Naive thymus-derived CD4-positive, alpha-beta T cell (primary cell): Measurements from ENCODE around the gene TLE5. TPM values are rescaled to one million over a fixed set of nuclear protein-coding genes. Genes with fewer than 3 reads are reported as not detected.
A peak's percentile ranks its signal among the peaks of the same experiment; 100 is the strongest.

Experiments used
- ATAC-seq: fragments of 150-1000 bp; cut with Tn5 transposase; 2 replicates; pipeline ENCODE4 v1.10.0; 2021; ENCODE audit warnings: mild to moderate bottlenecking, moderate library complexity
- CTCF ChIA-PET: fragments of 350-600 bp; sonication (Branson Sonifier 250); formaldehyde crosslinking; loops from one replicate; lab custom pipeline; 2021; ENCODE audit warnings: antibody characterized with exemption; lab: Charles Lee
- POLR2A ChIA-PET: fragments of 350-600 bp; sonication (Branson Sonifier 250); formaldehyde crosslinking; loops from one replicate; lab custom pipeline; 2021; ENCODE audit warnings: antibody characterized with exemption, inconsistent platforms; lab: Charles Lee
- DNase-seq, 9 donors: peaks; one replicate each; pipeline versions ENCODE4 v3.0.0 to v3.0.0-alpha.2; 2020 to 2022; ENCODE audit warnings: mixed read lengths in 1 of 9
- H3K27ac ChIP-seq: one replicate; pipeline ENCODE4 v1.7.0; 2013; ENCODE audit warnings: mild to moderate bottlenecking, low read depth, low read length, moderate library complexity
- H3K27me3 ChIP-seq, 2 donors: one replicate each; pipeline ENCODE4 v1.7.0; 2013; ENCODE audit warnings: low read length in 2 of 2, mild to moderate bottlenecking in 2 of 2, moderate library complexity in 2 of 2; ENCODE audit not compliant: control insufficient read depth in 2 of 2, insufficient read depth in 2 of 2
- H3K36me3 ChIP-seq, 3 experiments: 1 replicate in 2 of 3; 2 replicates in 1 of 3; pipeline ENCODE4 v1.7.0; 2013; ENCODE audit warnings: low read length in 3 of 3, mild to moderate bottlenecking in 3 of 3, moderate library complexity in 1 of 3; ENCODE audit not compliant: insufficient read depth in 3 of 3, control insufficient read depth in 2 of 3
- H3K4me1 ChIP-seq, 2 donors: one replicate each; pipeline ENCODE4 v1.7.0; 2013; ENCODE audit warnings: low read length in 2 of 2, mild to moderate bottlenecking in 2 of 2, moderate library complexity in 1 of 2; ENCODE audit not compliant: control insufficient read depth in 2 of 2, insufficient read depth in 2 of 2
- H3K4me3 ChIP-seq: 2 replicates; pipeline ENCODE4 v1.7.0; 2013; ENCODE audit warnings: mild to moderate bottlenecking, low read length
- H3K9me3 ChIP-seq, 3 experiments: 1 replicate in 2 of 3; 2 replicates in 1 of 3; pipeline ENCODE4 v1.7.0; 2013; ENCODE audit warnings: low read length in 3 of 3; ENCODE audit not compliant: control insufficient read depth in 2 of 3
- H3K27ac Mint-ChIP-seq, 9 donors: one replicate each; pipeline ENCODE4 v1.8.0; 2020 to 2022; ENCODE audit warnings: mixed read lengths in 9 of 9, mild to moderate bottlenecking in 8 of 9, moderate library complexity in 5 of 9, inconsistent platforms in 2 of 9
- H3K27me3 Mint-ChIP-seq, 5 donors: one replicate each; pipeline ENCODE4 v1.8.0; 2021 to 2022; ENCODE audit warnings: mixed read lengths in 5 of 5, mild to moderate bottlenecking in 1 of 5
- H3K36me3 Mint-ChIP-seq, 5 donors: one replicate each; pipeline ENCODE4 v1.8.0; 2020 to 2022; ENCODE audit warnings: mixed read lengths in 5 of 5, mild to moderate bottlenecking in 3 of 5, inconsistent platforms in 1 of 5
- H3K4me1 Mint-ChIP-seq, 7 donors: one replicate each; pipeline ENCODE4 v1.8.0; 2020 to 2022; ENCODE audit warnings: mixed read lengths in 7 of 7, mild to moderate bottlenecking in 3 of 7, inconsistent platforms in 1 of 7
- H3K4me3 Mint-ChIP-seq, 10 donors: one replicate each; pipeline ENCODE4 v1.8.0; 2020 to 2022; ENCODE audit warnings: mild to moderate bottlenecking in 10 of 10, mixed read lengths in 10 of 10, moderate library complexity in 6 of 10, inconsistent platforms in 2 of 10
- H3K9me3 Mint-ChIP-seq, 11 donors: one replicate each; pipeline ENCODE4 v1.8.0; 2020 to 2022; ENCODE audit warnings: mixed read lengths in 11 of 11, mild to moderate bottlenecking in 4 of 11, inconsistent platforms in 1 of 11, moderate library complexity in 1 of 11
- intact Hi-C, 2 donors: fragments of 100-400 bp; cut with micrococcal nuclease; formaldehyde crosslinking; loops; one replicate each; pipeline ENCODE4 v1.15.1; 2023
- polyA plus RNA-seq, 2 donors: library from polyadenylated mRNA; unstranded; fragments of 300-500 nt; fragmentation: Illumina TruSeq; gene quantifications; one replicate each; pipeline ENCODE4 v1.2.3, GENCODE V29; 2021
- total RNA-seq, 6 experiments: library from RNA in 5 of 6; stranded (reverse) in 5 of 6; gene quantifications; 1 replicate in 5 of 6; 2 replicates in 1 of 6; pipeline ENCODE4 v1.2.3 and lab custom pipeline; 2021 to 2026

The TLE5 gene
- total and polyA plus RNA-seq, 7 experiments from 2014 or later = 643 to 1,102 (median 755) TPM

DNA sequence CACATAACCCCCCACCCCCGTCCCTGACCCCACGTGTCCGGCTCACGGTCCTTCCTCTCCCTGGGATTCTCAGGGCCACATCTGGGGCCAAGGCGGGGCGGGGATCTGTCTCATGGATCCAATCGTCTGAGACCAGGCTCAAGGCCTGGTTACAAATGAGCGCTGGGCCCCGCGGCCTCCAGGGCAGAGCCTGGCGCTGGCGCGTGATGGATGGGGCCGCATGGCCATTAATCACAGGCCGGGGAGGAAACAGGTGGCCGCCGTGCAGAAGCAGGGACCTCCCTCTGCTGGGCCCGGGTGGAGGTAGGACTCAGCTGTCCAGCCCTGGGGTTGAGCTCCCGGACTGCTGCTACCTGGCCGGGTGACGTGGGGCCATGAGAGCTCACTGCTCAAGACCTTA is 5.8 kb upstream of the TLE5 start:
- no peak overlapping the region for H3K4me3 Mint-ChIP-seq
- Histone ChIP-seq H3K4me1 (peaks cover 3 to 12% of the 10 kb centered on the region in 2 donors), H3K27me3 (no peaks in the 10 kb centered on the region), H3K27ac (no peak overlapping the region), H3K4me3 (no peak overlapping the region), H3K9me3 (no peaks in the 10 kb centered on the region), H3K36me3 (no peaks in the 10 kb centered on the region)
- no peak overlapping the region for H3K27ac Mint-ChIP-seq
- ChIA-PET CTCF (interaction anchor here (1.0 kb wide), 1 partner anchor 36 kb away, joined by 4 read pairs; no protein-coding TSS in a partner anchor), POLR2A (interaction anchor here (0.7 to 1.6 kb wide), 4 partner anchors 8 to 36 kb away, joined by 3 to 4 read pairs (median 4); no protein-coding TSS in a partner anchor)
- no peak for DNase-seq
- ATAC-seq = no peak
- H3K27me3 Mint-ChIP-seq = peaks cover 0 to 4% (median 0%) of the 10 kb centered on the region in 5 donors
- peaks cover 0 to 16% (median 9%) of the 10 kb centered on the region in 7 donors for H3K4me1 Mint-ChIP-seq
- H3K9me3 Mint-ChIP-seq = no peaks in the 10 kb centered on the region
- peaks cover 0 to under 1% (median 0%) of the 10 kb centered on the region in 5 donors for H3K36me3 Mint-ChIP-seq
- intact Hi-C loops = no loop called here

DNA sequence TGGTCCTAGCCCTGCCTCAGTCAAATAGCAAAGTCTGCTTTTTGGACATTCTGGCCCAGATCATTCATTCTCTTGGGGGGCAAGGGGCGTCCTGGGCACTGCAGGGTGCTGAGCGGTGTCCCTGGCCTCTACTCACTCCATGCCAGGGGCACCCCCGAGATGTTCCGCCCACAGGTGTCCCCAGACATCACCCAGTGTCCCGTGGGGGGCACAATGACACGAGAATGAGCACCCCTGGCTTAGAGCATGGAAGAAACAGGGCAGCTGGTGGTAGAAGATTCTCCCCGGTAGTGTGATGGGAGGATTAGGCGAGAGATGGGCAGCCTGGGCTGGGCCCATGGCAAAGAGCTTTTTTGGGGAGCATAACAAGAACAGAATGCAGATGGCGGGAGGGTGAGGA is 5.3 kb upstream of the TLE5 start:
- DNase-seq = no peak
- H3K9me3 ChIP-seq = no peaks in the 10 kb centered on the region
- intact Hi-C loops = no loop called here
- POLR2A ChIA-PET = interaction anchor here (1.6 kb wide), 1 partner anchor 32 kb away, joined by 4 read pairs; no protein-coding TSS in a partner anchor
- no peaks in the 10 kb centered on the region for H3K36me3 ChIP-seq
- peaks cover 0 to 3% (median 0%) of the 10 kb centered on the region in 5 donors for H3K36me3 Mint-ChIP-seq
- peaks cover 6 to 16% of the 10 kb centered on the region in 2 donors for H3K4me1 ChIP-seq
- peaks cover 0 to 4% (median 0%) of the 10 kb centered on the region in 5 donors for H3K27me3 Mint-ChIP-seq
- no peak for ATAC-seq
- no peaks in the 10 kb centered on the region for H3K27me3 ChIP-seq
- peak overlapping the region in 2 of 9 donors; percentile 28 to 59 for H3K27ac Mint-ChIP-seq
- no peak overlapping the region for H3K27ac ChIP-seq
- CTCF ChIA-PET = no interaction called here
- peaks cover 0 to 20% (median 13%) of the 10 kb centered on the region in 7 donors for H3K4me1 Mint-ChIP-seq
- H3K9me3 Mint-ChIP-seq = no peaks in the 10 kb centered on the region
- no peak overlapping the region for H3K4me3 ChIP-seq
- H3K4me3 Mint-ChIP-seq = no peak overlapping the region

DNA sequence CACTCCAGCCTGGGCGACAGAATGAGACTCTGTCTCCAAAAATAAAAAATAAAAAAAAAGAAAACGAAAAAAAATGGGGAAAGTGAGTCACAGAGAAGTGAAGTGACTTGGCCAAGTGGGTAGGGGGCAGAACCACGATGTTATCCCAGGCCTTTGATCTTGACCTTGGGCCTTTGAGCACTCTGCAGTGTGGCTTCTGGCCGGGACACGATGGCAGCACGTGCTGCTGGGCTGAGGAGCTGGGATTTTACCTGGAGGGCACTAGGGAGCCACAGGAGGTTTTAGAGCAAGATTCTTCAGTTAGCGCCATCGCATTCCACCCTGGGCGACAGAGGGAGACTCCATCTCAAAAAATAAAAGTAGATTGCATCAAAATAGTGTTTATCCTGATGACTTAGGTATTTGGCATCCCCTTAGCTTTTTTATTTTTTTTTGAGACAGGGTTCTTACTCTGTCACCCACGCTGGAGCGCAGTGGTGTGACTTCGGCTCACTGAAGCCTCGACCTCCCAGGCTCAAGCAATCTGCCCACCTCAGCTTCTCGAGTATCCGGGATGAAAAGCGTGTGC is 4.3 kb upstream of the TLE5 start:
- Histone ChIP-seq H3K27me3 (no peaks in the 10 kb centered on the region), H3K36me3 (peaks cover 0 to under 1% (median 0%) of the 10 kb centered on the region in 3 experiments), H3K4me3 (no peak overlapping the region), H3K27ac (no peak overlapping the region), H3K4me1 (peaks cover 6 to 16% of the 10 kb centered on the region in 2 donors), H3K9me3 (no peaks in the 10 kb centered on the region)
- intact Hi-C loops = no loop called here
- peaks cover 0 to 4% (median 0%) of the 10 kb centered on the region in 5 donors for H3K27me3 Mint-ChIP-seq
- CTCF ChIA-PET = interaction anchor here (1.0 kb wide), 1 partner anchor 14 kb away, joined by 4 read pairs; no protein-coding TSS in a partner anchor
- H3K4me3 Mint-ChIP-seq = no peak overlapping the region
- H3K4me1 Mint-ChIP-seq = peaks cover 0 to 20% (median 13%) of the 10 kb centered on the region in 7 donors
- DNase-seq (no peak), ATAC-seq (no peak)
- POLR2A ChIA-PET = interaction anchor here (0.7 to 0.9 kb wide), 3 partner anchors 8 to 98 kb away, joined by 3 read pairs; no protein-coding TSS in a partner anchor
- H3K36me3 Mint-ChIP-seq = peaks cover 0 to 3% (median 0%) of the 10 kb centered on the region in 5 donors
- no peaks in the 10 kb centered on the region for H3K9me3 Mint-ChIP-seq
- peak overlapping the region in 5 of 9 donors; percentile 25 to 91 (median 63) for H3K27ac Mint-ChIP-seq

DNA sequence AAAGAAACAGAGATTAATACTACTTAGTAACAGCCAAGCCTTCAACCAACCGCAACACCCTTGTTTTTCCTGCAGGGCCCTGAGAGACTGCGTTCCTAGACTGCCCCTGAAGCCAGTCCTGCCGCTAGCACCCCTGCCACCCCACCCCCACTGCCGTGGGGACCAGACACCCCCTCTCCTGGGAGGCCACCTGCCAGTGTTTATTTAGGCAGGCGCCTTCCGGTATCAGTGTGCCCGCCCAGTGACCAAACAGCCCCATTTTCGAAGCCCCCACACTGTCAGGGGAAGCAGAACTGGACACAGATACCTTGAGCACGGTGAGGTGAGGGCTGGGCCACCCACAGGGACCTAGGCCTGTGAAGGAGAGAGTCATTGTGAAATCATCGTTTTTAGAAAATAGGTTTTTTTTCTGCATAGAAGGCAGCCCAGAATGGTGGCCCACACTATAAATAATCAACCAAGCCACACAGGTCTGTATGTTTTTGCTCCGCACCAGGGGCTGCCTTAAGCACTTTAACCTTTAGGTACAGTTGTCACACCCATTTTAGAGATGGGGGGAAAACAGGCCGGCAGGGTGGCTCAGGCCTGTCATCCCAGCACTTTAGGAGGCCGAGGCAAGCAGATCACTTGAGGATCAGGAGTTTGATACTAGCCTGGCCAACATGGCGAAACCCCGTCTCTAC is 3.5 kb upstream of the TLE5 start:
- Mint-ChIP-seq H3K36me3 (peaks cover 0 to 5% (median 2%) of the 10 kb centered on the region in 5 donors), H3K9me3 (no peaks in the 10 kb centered on the region), H3K4me1 (peaks cover 0 to 20% (median 14%) of the 10 kb centered on the region in 7 donors), H3K4me3 (no peak overlapping the region), H3K27me3 (peaks cover 0 to 4% (median 0%) of the 10 kb centered on the region in 5 donors), H3K27ac (peak overlapping the region in 6 of 9 donors; percentile 14 to 91 (median 62))
- Histone ChIP-seq H3K27me3 (no peaks in the 10 kb centered on the region), H3K4me3 (no peak overlapping the region), H3K9me3 (no peaks in the 10 kb centered on the region), H3K27ac (peak overlapping the region; percentile 48), H3K36me3 (peaks cover 0 to 7% (median 0%) of the 10 kb centered on the region in 3 experiments), H3K4me1 (peaks cover 6 to 16% of the 10 kb centered on the region in 2 donors)
- intact Hi-C loops = no loop called here
- ChIA-PET CTCF (interaction anchor here (1.0 to 1.5 kb wide), 2 partner anchors 13 to 38 kb away, joined by 4 to 6 read pairs; no protein-coding TSS in a partner anchor), POLR2A (interaction anchor here (0.7 to 1.2 kb wide), 3 partner anchors 10 to 98 kb away, joined by 3 to 4 read pairs (median 3); no protein-coding TSS in a partner anchor)
- ATAC-seq (no peak), DNase-seq (no peak)

- ChIA-PET CTCF (interaction anchor here (1.4 to 1.5 kb wide), 2 partner anchors 12 to 40 kb away, joined by 3 to 6 read pairs; no protein-coding TSS in a partner anchor), POLR2A (interaction anchor here (1.2 to 14.9 kb wide), 4 partner anchors 12 to 68 kb away, joined by 3 to 359 read pairs (median 87); no protein-coding TSS in a partner anchor)
- Histone ChIP-seq H3K27me3 (no peaks in the 10 kb centered on the region), H3K4me1 (peaks cover 21 to 28% of the 10 kb centered on the region in 2 donors), H3K4me3 (no peak overlapping the region), H3K27ac (peak overlapping the region; percentile 90), H3K9me3 (no peaks in the 10 kb centered on the region), H3K36me3 (peaks cover under 1 to 21% (median 9%) of the 10 kb centered on the region in 3 experiments)
- Mint-ChIP-seq H3K27me3 (peaks cover 0 to 4% (median 0%) of the 10 kb centered on the region in 5 donors), H3K4me1 (peaks cover under 1 to 30% (median 23%) of the 10 kb centered on the region in 7 donors), H3K4me3 (peak overlapping the region in 9 of 10 donors; percentile 13 to 94 (median 88)), H3K27ac (peak overlapping the region; percentile 90 to 98 (median 95)), H3K9me3 (no peaks in the 10 kb centered on the region), H3K36me3 (peaks cover 0 to 15% (median 7%) of the 10 kb centered on the region in 5 donors)
- DNase-seq (no peak), ATAC-seq (no peak)
- intact Hi-C loops = no loop called here
These were observed 1.7 kb upstream of the TLE5 start for GRCh38 chr19:3064011-3064330.
